Psoas muscle (tissue), 8 donors: Measurements from ENCODE around the gene PDCD1LG2. TPM values are rescaled to one million over a fixed set of nuclear protein-coding genes. Genes with fewer than 3 reads are reported as not detected.

ENCODE experiments used
- ATAC-seq, 4 donors: fragments of 200-7000 bp; cut with Tn5 transposase; one replicate each; pipeline ENCODE4 v1.9.1; 2020; ENCODE audit warnings: moderate library complexity in 3 of 4, mild to moderate bottlenecking in 2 of 4
- DNase-seq, 2 donors: peaks; one replicate each; pipeline ENCODE4 v3.0.0-alpha.2; 2020
- H3K27ac ChIP-seq: fragments of 200-600 bp; one replicate; pipeline ENCODE4 v1.8.0; 2022
- H3K27me3 ChIP-seq, 3 donors: fragments of 200-600 bp in 1 of 3; one replicate each; pipeline versions ENCODE4 v1.6.1 to v1.8.0; 2013 to 2022; ENCODE audit warnings: low read length in 2 of 3, mild to moderate bottlenecking in 2 of 3, moderate library complexity in 1 of 3; ENCODE audit not compliant: insufficient read depth in 3 of 3
- H3K36me3 ChIP-seq, 2 donors: fragments of 200-600 bp in 1 of 2; one replicate each; pipeline versions ENCODE4 v1.6.1 to v1.8.0; 2013 to 2022; ENCODE audit warnings: low read depth in 1 of 2, mild to moderate bottlenecking in 1 of 2, moderate library complexity in 1 of 2; ENCODE audit not compliant: insufficient read depth in 1 of 2
- H3K4me1 ChIP-seq: fragments of 200-600 bp; one replicate; pipeline ENCODE4 v1.8.0; 2022
- H3K4me3 ChIP-seq: fragments of 200-600 bp; one replicate; pipeline ENCODE4 v1.8.0; 2022; ENCODE audit warnings: mild to moderate bottlenecking
- H3K9me3 ChIP-seq: fragments of 200-600 bp; one replicate; pipeline ENCODE4 v1.8.0; 2022
- CTCF ChIP-seq: fragments of 200-600 bp; IDR thresholded peaks from one replicate; pipeline ENCODE4 v1.8.0; 2022; ENCODE audit warnings: antibody characterized with exemption
- WGBS, 3 donors: extraction: QIAGEN DNeasy Blood & Tissue Kit; methylation state at CpG; one replicate each; pipeline versions ENCODE4 v1.1.6 to v1.1.7; 2013; 5-methylcytosine and 5-hydroxymethylcytosine counted together
- intact Hi-C, 2 donors: fragments of 100-400 bp; cut with DNase I; formaldehyde crosslinking; loops; one replicate each; pipeline versions ENCODE4 v1.11.0 to v1.14.2; 2022
- polyA plus RNA-seq, 3 donors: library from polyadenylated mRNA; stranded (reverse); fragments of 200-250 nt; gene quantifications; one replicate each; pipeline ENCODE4 v1.2.3, GENCODE V29; 2013
- total RNA-seq, 4 donors: library from RNA; stranded (reverse); fragmentation: NEBNext Ultra II Directional in 2 of 4; extraction: Animal tissue kit (Norgen Biotek cat#: 25700) in 2 of 4; gene quantifications; one replicate each; pipeline versions ENCODE4 v1.2.1 to v1.2.4, GENCODE V29; 2021 to 2023
- donor health status: healthy with polysubstance abuse.
- donor health status: DM: no; HTN: no; CAD: no; lungs with moderate emphysema.
- donor health status: Bipolar disorder and iron deficiency.
- donor health status: healthy.
- donor health status: DM: yes; HTN: yes; CAD: no.
- donor health status: DM: no; HTN: no; CAD: no.
- donor health status: DM: no; HTN: no; CAD: no.
- donor health status: DM: yes; HTN: yes; CAD: no.

Gene PDCD1LG2
- total and polyA plus RNA-seq, 7 donors: 0.29 to 1.3 (median 0.62) TPM

GRCh38 chr9:5620494-5620893, 110.2 kb downstream of the PDCD1LG2 start:
- DNase-seq: no peak
- intact Hi-C loops: loop anchor here in 1 of 2 donors (10.0 kb wide), 2 partner anchors 394 to 956 kb away; partner anchors contain the start of genes PLPP6, RANBP6 and SPATA6L
- H3K4me3 ChIP-seq: no peak overlapping the region
- H3K36me3 ChIP-seq: peaks cover 0 to 4% of the 10 kb centered on the region in 2 donors
- H3K27me3 ChIP-seq: no peaks in the 10 kb centered on the region
- peaks cover 22% of the 10 kb centered on the region for H3K4me1 ChIP-seq
- no peak for TF ChIP-seq CTCF
- ATAC-seq: peak in 1 of 4 donors; percentile 11
- peak overlapping the region; percentile 48 for H3K27ac ChIP-seq
- H3K9me3 ChIP-seq: no peaks in the 10 kb centered on the region
- 86 to 95% (median 94%) methylated on average over 2 of the region's 2 CpGs for WGBS, 3 donors

Other genes starting within 250 kb of the PDCD1LG2 start
- not detected for gene RLN2, start 205.8 kb upstream of the PDCD1LG2 start, total RNA-seq
- gene RLN2, start 205.8 kb upstream of the PDCD1LG2 start, polyA plus RNA-seq: under 1 TPM in 1 of 3 donors, not detected in 2; 0.17 TPM
- under 1 TPM in 1 of 4 donors, not detected in 3; 0.29 TPM for gene RLN1, start 170.7 kb upstream of the PDCD1LG2 start, total RNA-seq
- under 1 TPM in 2 of 3 donors, not detected in 1; 0.06 to 0.20 TPM for gene RLN1, start 170.7 kb upstream of the PDCD1LG2 start, polyA plus RNA-seq
- gene PLGRKT, start 72.6 kb upstream of the PDCD1LG2 start, total RNA-seq: 10 to 100 TPM; 21.4 to 32.2 (median 26.8) TPM
- gene PLGRKT, start 72.6 kb upstream of the PDCD1LG2 start, polyA plus RNA-seq: 10 to 100 TPM; 25.0 to 50.4 (median 25.5) TPM
- gene CD274, start 60.0 kb upstream of the PDCD1LG2 start, total RNA-seq: 1 to 10 TPM in 3 of 4 donors, under 1 TPM in 1; 0.93 to 4.6 (median 2.1) TPM
- gene CD274, start 60.0 kb upstream of the PDCD1LG2 start, polyA plus RNA-seq: 1 to 10 TPM in 2 of 3 donors, under 1 TPM in 1; 0.69 to 3.3 (median 2.5) TPM
- 10 to 100 TPM; 10.9 to 28.6 (median 13.8) TPM for gene RIC1, start 118.6 kb downstream of the PDCD1LG2 start, total RNA-seq
- gene RIC1, start 118.6 kb downstream of the PDCD1LG2 start, polyA plus RNA-seq: 10 to 100 TPM in 1 of 3 donors, 1 to 10 TPM in 2; 6.8 to 18.7 (median 8.8) TPM